HEK293T (cell line): ENCODE results near the gene HSDL1.

Source experiments
- ARNT ChIP-seq: fragments of 450-650 bp; IDR thresholded peaks from 2 replicates; pipeline ENCODE4 v1.6.1; 2017; ENCODE audit warnings: mild to moderate bottlenecking
- BHLHE40 ChIP-seq: fragments of 450-650 bp; IDR thresholded peaks from 2 replicates; pipeline ENCODE4 v1.6.1; 2016; ENCODE audit warnings: mild to moderate bottlenecking, moderate library complexity, borderline replicate concordance
- CTBP1 ChIP-seq: fragments of 450-650 bp; IDR thresholded peaks from 2 replicates; pipeline ENCODE4 v1.6.1; 2016; ENCODE audit warnings: borderline replicate concordance
- ELF4 ChIP-seq: fragments of 450-650 bp; IDR thresholded peaks from 2 replicates; pipeline ENCODE4 v1.6.1; 2017; ENCODE audit warnings: antibody characterized with exemption
- FOXM1 ChIP-seq: fragments of 450-650 bp; IDR thresholded peaks from 2 replicates; pipeline ENCODE4 v1.6.1; 2017; ENCODE audit warnings: mild to moderate bottlenecking, borderline replicate concordance
- HDGF ChIP-seq: fragments of 450-650 bp; IDR thresholded peaks from 2 replicates; pipeline ENCODE4 v1.6.1; 2017; ENCODE audit warnings: antibody characterized with exemption, borderline replicate concordance
- NFRKB ChIP-seq: fragments of 450-650 bp; IDR thresholded peaks from 2 replicates; pipeline ENCODE4 v1.6.1; 2016; ENCODE audit warnings: mild to moderate bottlenecking, moderate library complexity
- PKNOX1 ChIP-seq: fragments of 450-650 bp; IDR thresholded peaks from 2 replicates; pipeline ENCODE4 v1.6.1; 2016
- SP1 ChIP-seq: fragments of 450-650 bp; IDR thresholded peaks from 2 replicates; pipeline ENCODE4 v1.6.1; 2017
- SUZ12 ChIP-seq: fragments of 450-650 bp; IDR thresholded peaks from 2 replicates; pipeline ENCODE4 v1.6.1; 2016; ENCODE audit warnings: mild to moderate bottlenecking
- ZNF384 ChIP-seq: fragments of 450-650 bp; IDR thresholded peaks from 2 replicates; pipeline ENCODE4 v1.6.1; 2016

- TF ChIP-seq NFRKB: no peak
- no peak for TF ChIP-seq SUZ12
- no peak for TF ChIP-seq ZNF384
- no peak for TF ChIP-seq FOXM1
- no peak for TF ChIP-seq HDGF
- no peak for TF ChIP-seq BHLHE40
- TF ChIP-seq SP1: no peak
- no peak for TF ChIP-seq CTBP1
- TF ChIP-seq ARNT: no peak
- TF ChIP-seq PKNOX1: no peak
- TF ChIP-seq ELF4: no peak
Measured at GRCh38 chr16:84153660-84154214, 8.8 kb upstream of the HSDL1 start.
